K562 (cell line): ENCODE measurements around the gene SAMD13. TPM values are rescaled to one million over a fixed set of nuclear protein-coding genes. Genes with fewer than 3 reads are reported as not detected.

Source experiments
- ARNT ChIP-seq, 2 experiments: fragments of 450-650 bp; IDR thresholded peaks; 2 replicates each; pipeline ENCODE4 v1.6.1; 2016; ENCODE audit warnings: mild to moderate bottlenecking in 1 of 2
- CBFA2T3 ChIP-seq: fragments of 450-650 bp; IDR thresholded peaks from 2 replicates; pipeline ENCODE4 v1.6.1; 2017
- CHD1 ChIP-seq: fragments of 200-600 bp; sonication (generic); IDR thresholded peaks from one replicate; pipeline ENCODE4 v1.6.1; 2012; ENCODE audit warnings: mild to moderate bottlenecking, moderate library complexity, low read length, inconsistent platforms
- NR2C2 ChIP-seq, 2 experiments: fragments of 200-800 bp in 1 of 2; sonication (Bioruptor generic) in 1 of 2; sonication (generic) in 1 of 2; formaldehyde crosslinking in 1 of 2; IDR thresholded peaks; 2 replicates each; pipeline versions ENCODE4 v1.6.1 to v1.8.0; 2016 to 2022; ENCODE audit warnings: mild to moderate bottlenecking in 1 of 2, missing compliant biosample characterization in 1 of 2, missing genetic modification characterization in 1 of 2, missing genetic modification reagents in 1 of 2
- PHF8 ChIP-seq: fragments of 200-600 bp; sonication (generic); IDR thresholded peaks from 2 replicates; pipeline ENCODE4 v1.6.1; 2012; ENCODE audit warnings: mixed run types, mild to moderate bottlenecking, inconsistent platforms, low read length, moderate library complexity, borderline replicate concordance
- PML ChIP-seq: IDR thresholded peaks from 2 replicates; pipeline ENCODE4 v1.6.1; 2012; ENCODE audit warnings: low read length, inconsistent platforms
- ZBTB17 ChIP-seq: fragments of 450-650 bp; formaldehyde crosslinking; IDR thresholded peaks from 2 replicates; pipeline ENCODE4 v1.4.0; 2020; ENCODE audit warnings: mild to moderate bottlenecking
- ZNF384 ChIP-seq: IDR thresholded peaks from 2 replicates; pipeline ENCODE4 v1.6.1; 2012; ENCODE audit warnings: low read depth, low read length, improper control_type of control experiment
- polyA plus RNA-seq, 8 experiments: library from polyadenylated mRNA; depleted of rRNA in 4 of 8; stranded (reverse) in 5 of 8; unstranded in 3 of 8; fragments of >200 nt; fragmentation: Nextera tagmentation in 2 of 8; fragmentation: Illumina TruSeq in 1 of 8; extraction: Ambion mirVana in 2 of 8; extraction: Trizol in 1 of 8; gene quantifications; 2 replicates each; pipeline versions ENCODE4 v1.2.1 to v1.2.3, GENCODE V29; 2011 to 2014; ENCODE audit warnings: inconsistent platforms in 1 of 8, missing spikeins in 1 of 8
- total RNA-seq, 7 experiments: library from RNA; depleted of rRNA in 6 of 7; stranded (reverse); fragments of >200 nt in 6 of 7; fragmentation: Illumina TruSeq in 2 of 7; extraction: Trizol in 2 of 7; gene quantifications; 2 replicates each; pipeline versions ENCODE4 v1.2.1 to v1.2.3, GENCODE V29; 2011 to 2021; ENCODE audit warnings: low replicate concordance in 1 of 7
- TF ChIP-seq, protein P1 (sequence below): fragments of 450-650 bp; IDR thresholded peaks from one replicate; pipeline ENCODE4 v1.6.1; 2018; ENCODE audit warnings: mild to moderate bottlenecking, moderate library complexity; ENCODE audit not compliant: partially characterized antibody
- TF ChIP-seq, protein P2 (sequence below): fragments of 450-650 bp; IDR thresholded peaks from 2 replicates; pipeline ENCODE4 v1.6.1; 2016; ENCODE audit warnings: mild to moderate bottlenecking, moderate library complexity

The SAMD13 gene
- total and polyA plus RNA-seq, 9 of the 15 experiments (the other 6 are each of a cell fraction or from before 2014, with no cell fraction given): 0.78 to 2.7 (median 1.00) TPM

DNA sequence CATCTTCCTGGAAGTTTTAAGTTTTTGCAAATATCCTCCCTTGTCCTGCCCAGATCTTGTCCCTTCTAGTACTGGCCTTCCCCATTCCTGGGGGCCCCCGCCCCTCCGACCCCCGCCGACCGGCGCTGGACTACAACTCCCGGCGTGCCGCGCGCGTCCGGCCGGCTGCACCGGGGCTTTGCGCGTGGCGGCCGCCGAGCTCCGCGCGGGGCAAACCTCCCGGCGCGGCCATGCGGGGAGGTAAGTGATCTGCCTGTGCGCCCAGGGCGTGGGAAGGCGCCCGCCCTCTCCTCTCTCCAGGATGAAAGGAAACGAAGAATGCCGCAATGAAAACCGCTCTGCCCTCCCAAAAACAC is 3.2 kb upstream of the SAMD13 start (continued):
- TF ChIP-seq PML (peak; percentile 53; the same call in 1 of the 2 replicates), ZBTB17 (CRISPR knock-in tag) (no peak), CHD1 (no peak), PHF8 (peak; percentile 78; the same call in 1 of the 2 replicates), ZNF384 (no peak), NR2C2 (CRISPR knock-in tag; IDR thresholded peaks at IDR 0.05) (no peak), NR2C2 (tag; IDR thresholded peaks at IDR 0.05) (peak; percentile 73), CBFA2T3 (no peak), ARNT (IDR thresholded peaks at IDR 0.05) (no peak)
- TF ChIP-seq, protein P1, sequence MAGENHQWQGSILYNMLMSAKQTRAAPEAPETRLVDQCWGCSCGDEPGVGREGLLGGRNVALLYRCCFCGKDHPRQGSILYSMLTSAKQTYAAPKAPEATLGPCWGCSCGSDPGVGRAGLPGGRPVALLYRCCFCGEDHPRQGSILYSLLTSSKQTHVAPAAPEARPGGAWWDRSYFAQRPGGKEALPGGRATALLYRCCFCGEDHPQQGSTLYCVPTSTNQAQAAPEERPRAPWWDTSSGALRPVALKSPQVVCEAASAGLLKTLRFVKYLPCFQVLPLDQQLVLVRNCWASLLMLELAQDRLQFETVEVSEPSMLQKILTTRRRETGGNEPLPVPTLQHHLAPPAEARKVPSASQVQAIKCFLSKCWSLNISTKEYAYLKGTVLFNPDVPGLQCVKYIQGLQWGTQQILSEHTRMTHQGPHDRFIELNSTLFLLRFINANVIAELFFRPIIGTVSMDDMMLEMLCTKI: no peak
- TF ChIP-seq, protein P2, sequence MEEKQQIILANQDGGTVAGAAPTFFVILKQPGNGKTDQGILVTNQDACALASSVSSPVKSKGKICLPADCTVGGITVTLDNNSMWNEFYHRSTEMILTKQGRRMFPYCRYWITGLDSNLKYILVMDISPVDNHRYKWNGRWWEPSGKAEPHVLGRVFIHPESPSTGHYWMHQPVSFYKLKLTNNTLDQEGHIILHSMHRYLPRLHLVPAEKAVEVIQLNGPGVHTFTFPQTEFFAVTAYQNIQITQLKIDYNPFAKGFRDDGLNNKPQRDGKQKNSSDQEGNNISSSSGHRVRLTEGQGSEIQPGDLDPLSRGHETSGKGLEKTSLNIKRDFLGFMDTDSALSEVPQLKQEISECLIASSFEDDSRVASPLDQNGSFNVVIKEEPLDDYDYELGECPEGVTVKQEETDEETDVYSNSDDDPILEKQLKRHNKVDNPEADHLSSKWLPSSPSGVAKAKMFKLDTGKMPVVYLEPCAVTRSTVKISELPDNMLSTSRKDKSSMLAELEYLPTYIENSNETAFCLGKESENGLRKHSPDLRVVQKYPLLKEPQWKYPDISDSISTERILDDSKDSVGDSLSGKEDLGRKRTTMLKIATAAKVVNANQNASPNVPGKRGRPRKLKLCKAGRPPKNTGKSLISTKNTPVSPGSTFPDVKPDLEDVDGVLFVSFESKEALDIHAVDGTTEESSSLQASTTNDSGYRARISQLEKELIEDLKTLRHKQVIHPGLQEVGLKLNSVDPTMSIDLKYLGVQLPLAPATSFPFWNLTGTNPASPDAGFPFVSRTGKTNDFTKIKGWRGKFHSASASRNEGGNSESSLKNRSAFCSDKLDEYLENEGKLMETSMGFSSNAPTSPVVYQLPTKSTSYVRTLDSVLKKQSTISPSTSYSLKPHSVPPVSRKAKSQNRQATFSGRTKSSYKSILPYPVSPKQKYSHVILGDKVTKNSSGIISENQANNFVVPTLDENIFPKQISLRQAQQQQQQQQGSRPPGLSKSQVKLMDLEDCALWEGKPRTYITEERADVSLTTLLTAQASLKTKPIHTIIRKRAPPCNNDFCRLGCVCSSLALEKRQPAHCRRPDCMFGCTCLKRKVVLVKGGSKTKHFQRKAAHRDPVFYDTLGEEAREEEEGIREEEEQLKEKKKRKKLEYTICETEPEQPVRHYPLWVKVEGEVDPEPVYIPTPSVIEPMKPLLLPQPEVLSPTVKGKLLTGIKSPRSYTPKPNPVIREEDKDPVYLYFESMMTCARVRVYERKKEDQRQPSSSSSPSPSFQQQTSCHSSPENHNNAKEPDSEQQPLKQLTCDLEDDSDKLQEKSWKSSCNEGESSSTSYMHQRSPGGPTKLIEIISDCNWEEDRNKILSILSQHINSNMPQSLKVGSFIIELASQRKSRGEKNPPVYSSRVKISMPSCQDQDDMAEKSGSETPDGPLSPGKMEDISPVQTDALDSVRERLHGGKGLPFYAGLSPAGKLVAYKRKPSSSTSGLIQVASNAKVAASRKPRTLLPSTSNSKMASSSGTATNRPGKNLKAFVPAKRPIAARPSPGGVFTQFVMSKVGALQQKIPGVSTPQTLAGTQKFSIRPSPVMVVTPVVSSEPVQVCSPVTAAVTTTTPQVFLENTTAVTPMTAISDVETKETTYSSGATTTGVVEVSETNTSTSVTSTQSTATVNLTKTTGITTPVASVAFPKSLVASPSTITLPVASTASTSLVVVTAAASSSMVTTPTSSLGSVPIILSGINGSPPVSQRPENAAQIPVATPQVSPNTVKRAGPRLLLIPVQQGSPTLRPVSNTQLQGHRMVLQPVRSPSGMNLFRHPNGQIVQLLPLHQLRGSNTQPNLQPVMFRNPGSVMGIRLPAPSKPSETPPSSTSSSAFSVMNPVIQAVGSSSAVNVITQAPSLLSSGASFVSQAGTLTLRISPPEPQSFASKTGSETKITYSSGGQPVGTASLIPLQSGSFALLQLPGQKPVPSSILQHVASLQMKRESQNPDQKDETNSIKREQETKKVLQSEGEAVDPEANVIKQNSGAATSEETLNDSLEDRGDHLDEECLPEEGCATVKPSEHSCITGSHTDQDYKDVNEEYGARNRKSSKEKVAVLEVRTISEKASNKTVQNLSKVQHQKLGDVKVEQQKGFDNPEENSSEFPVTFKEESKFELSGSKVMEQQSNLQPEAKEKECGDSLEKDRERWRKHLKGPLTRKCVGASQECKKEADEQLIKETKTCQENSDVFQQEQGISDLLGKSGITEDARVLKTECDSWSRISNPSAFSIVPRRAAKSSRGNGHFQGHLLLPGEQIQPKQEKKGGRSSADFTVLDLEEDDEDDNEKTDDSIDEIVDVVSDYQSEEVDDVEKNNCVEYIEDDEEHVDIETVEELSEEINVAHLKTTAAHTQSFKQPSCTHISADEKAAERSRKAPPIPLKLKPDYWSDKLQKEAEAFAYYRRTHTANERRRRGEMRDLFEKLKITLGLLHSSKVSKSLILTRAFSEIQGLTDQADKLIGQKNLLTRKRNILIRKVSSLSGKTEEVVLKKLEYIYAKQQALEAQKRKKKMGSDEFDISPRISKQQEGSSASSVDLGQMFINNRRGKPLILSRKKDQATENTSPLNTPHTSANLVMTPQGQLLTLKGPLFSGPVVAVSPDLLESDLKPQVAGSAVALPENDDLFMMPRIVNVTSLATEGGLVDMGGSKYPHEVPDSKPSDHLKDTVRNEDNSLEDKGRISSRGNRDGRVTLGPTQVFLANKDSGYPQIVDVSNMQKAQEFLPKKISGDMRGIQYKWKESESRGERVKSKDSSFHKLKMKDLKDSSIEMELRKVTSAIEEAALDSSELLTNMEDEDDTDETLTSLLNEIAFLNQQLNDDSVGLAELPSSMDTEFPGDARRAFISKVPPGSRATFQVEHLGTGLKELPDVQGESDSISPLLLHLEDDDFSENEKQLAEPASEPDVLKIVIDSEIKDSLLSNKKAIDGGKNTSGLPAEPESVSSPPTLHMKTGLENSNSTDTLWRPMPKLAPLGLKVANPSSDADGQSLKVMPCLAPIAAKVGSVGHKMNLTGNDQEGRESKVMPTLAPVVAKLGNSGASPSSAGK: 0 out of 2 replicates have a peak, but pooled peaks have one; percentile 22
